Measurements from ENCODE around the gene SART1.

DNA sequence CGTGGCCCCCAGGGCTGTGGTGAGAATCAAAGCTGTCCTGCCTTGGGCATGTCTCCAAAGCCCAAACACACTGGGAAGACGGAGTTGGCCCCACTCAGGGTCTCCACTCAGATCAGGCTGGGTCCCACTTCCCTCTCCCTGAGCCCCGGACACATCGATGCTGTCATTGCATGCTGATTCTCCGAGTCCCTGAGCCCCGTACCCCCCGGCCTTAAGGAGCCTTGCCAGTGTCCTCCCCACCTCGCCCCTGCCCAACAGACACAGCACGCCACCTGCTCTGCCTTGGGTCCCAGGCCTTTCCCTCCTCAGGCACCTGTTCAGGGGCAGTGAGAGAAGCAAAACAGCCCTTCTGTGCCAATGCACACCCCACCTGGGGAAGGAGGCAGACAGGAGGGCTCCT, 25.8 kb downstream of the SART1 start:
- TF ChIP-seq CTCF (IDR thresholded peaks at IDR 0.05 in 2 of 3, conservative IDR thresholded peaks at IDR 0.05 in 1 of 3; ENCODE audit: control insufficient read depth in 2 of 3, extremely low read depth in 1 of 3, insufficient read depth in 1 of 3, low read depth in 3 of 3, low read length in 3 of 3) (no peak), IRF3 (IDR thresholded peaks at IDR 0.05) (no peak), EGR1 (IDR thresholded peaks at IDR 0.05; ENCODE audit: borderline replicate concordance in 1 of 2, low read depth in 2 of 2, low read length in 2 of 2) (no peak), TCF7 (IDR thresholded peaks at IDR 0.05; ENCODE audit: borderline replicate concordance) (no peak), JUND (IDR thresholded peaks at IDR 0.05; ENCODE audit: low read depth, low read length) (no peak), EZH2 (IDR thresholded peaks at IDR 0.05; ENCODE audit: borderline replicate concordance, control insufficient read depth, low read depth, low read length) (no peak), USF2 (IDR thresholded peaks at IDR 0.05; ENCODE audit: borderline replicate concordance, low read depth, low read length) (no peak), E2F4 (IDR thresholded peaks at IDR 0.05; ENCODE audit: low read depth, low read length) (no peak), BCL11A (IDR thresholded peaks at IDR 0.05; ENCODE audit: low read depth, low read length) (no peak)
- TF ChIP-seq, protein P1, sequence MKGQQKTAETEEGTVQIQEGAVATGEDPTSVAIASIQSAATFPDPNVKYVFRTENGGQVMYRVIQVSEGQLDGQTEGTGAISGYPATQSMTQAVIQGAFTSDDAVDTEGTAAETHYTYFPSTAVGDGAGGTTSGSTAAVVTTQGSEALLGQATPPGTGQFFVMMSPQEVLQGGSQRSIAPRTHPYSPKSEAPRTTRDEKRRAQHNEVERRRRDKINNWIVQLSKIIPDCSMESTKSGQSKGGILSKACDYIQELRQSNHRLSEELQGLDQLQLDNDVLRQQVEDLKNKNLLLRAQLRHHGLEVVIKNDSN (IDR thresholded peaks at IDR 0.05; ENCODE audit: borderline replicate concordance, extremely low read length, insufficient read depth, low read depth, low read length), result no peak

Measured in GM12878 (cell line).